SU-DHL-6 (cell line): ENCODE data around the gene APBA2.

Experiments
- H2AFZ ChIP-seq: fragments of 200-600 bp; sonication (generic); 2 replicates; pipeline ENCODE4 v1.6.1; 2014; ENCODE audit warnings: low read depth, mild to moderate bottlenecking, moderate library complexity, mixed read lengths, antibody characterized with exemption, low read length; ENCODE audit not compliant: severe bottlenecking
- H3F3A ChIP-seq: fragments of 200-600 bp; shearing (Covaris generic); 2 replicates; pipeline ENCODE4 v1.6.0; 2016; ENCODE audit warnings: antibody characterized with exemption, mild to moderate bottlenecking; ENCODE audit not compliant: insufficient read depth
- H3K27ac ChIP-seq: fragments of 200-600 bp; sonication (generic); 2 replicates; pipeline ENCODE4 v1.5.1; 2016; ENCODE audit warnings: low read depth, mild to moderate bottlenecking, low read length, moderate library complexity, mixed read lengths
- H3K27me3 ChIP-seq: fragments of 200-600 bp; sonication (generic), shearing (Covaris generic); 2 replicates; pipeline ENCODE4 v1.6.0; 2014; ENCODE audit warnings: mild to moderate bottlenecking, low read length
- H3K36me3 ChIP-seq: fragments of 200-600 bp; sonication (generic); 2 replicates; pipeline ENCODE4 v1.6.1; 2014; ENCODE audit warnings: mild to moderate bottlenecking, low read length, mixed read lengths
- H3K4me2 ChIP-seq: fragments of 300-600, 200-600 bp; shearing (Covaris generic), sonication (generic); 2 replicates; pipeline ENCODE4 v1.6.0; 2014; ENCODE audit warnings: low read length, low read depth, mild to moderate bottlenecking; ENCODE audit not compliant: poor library complexity, severe bottlenecking
- H3K4me3 ChIP-seq: fragments of 200-600 bp; sonication (generic); 2 replicates; pipeline ENCODE4 v1.5.1; 2014; ENCODE audit warnings: antibody characterized with exemption, low read length, mild to moderate bottlenecking, mixed read lengths; ENCODE audit not compliant: insufficient read depth, poor library complexity, severe bottlenecking
- H3K79me2 ChIP-seq: fragments of 200-600 bp; sonication (generic); 2 replicates; pipeline ENCODE4 v1.6.1; 2014; ENCODE audit warnings: mild to moderate bottlenecking, low read length, moderate library complexity; ENCODE audit not compliant: insufficient read depth
- H3K9ac ChIP-seq: fragments of 200-600 bp; sonication (generic); 2 replicates; pipeline ENCODE4 v1.7.0; 2014; ENCODE audit warnings: mild to moderate bottlenecking, low read length
- H3K9me2 ChIP-seq: fragments of 200-600 bp; sonication (generic); replicated peaks from 2 replicates; pipeline ENCODE4 v1.6.1; 2014; ENCODE audit warnings: low read length; ENCODE audit not compliant: insufficient read depth
- H3K9me3 ChIP-seq: fragments of 200-600 bp; sonication (generic); 2 replicates; pipeline ENCODE4 v1.6.1; 2014; ENCODE audit warnings: low read length, mixed read lengths; ENCODE audit not compliant: insufficient read depth
- H4K20me1 ChIP-seq: fragments of 200-600 bp; sonication (generic); 2 replicates; pipeline ENCODE4 v1.6.1; 2014; ENCODE audit warnings: low read depth, mild to moderate bottlenecking, antibody characterized with exemption, low read length, moderate library complexity, mixed read lengths
- CTCF ChIP-seq: fragments of 200-600 bp; sonication (generic); IDR thresholded peaks from one replicate; pipeline ENCODE4 v1.5.1; 2017; ENCODE audit warnings: antibody characterized with exemption, mild to moderate bottlenecking, low read length, moderate library complexity; ENCODE audit not compliant: insufficient read depth, poor library complexity, severe bottlenecking
- EZH2phosphoT487 ChIP-seq: fragments of 200-600 bp; sonication (generic), shearing (Covaris generic); conservative IDR thresholded peaks from 2 replicates; pipeline ENCODE4 v1.6.1; 2018; ENCODE audit warnings: mild to moderate bottlenecking, antibody characterized with exemption, low read length, moderate library complexity, mixed read lengths

Gene APBA2

GRCh38 chr15:28887339-28888174, 1.8 kb downstream of the APBA2 start:
- no peak overlapping the region for H3K27ac ChIP-seq
- no peak overlapping the region for H3K4me3 ChIP-seq
- no peaks in the 10 kb centered on the region for H3K36me3 ChIP-seq
- H4K20me1 ChIP-seq, result no peaks in the 10 kb centered on the region
- no peaks in the 10 kb centered on the region for H3F3A ChIP-seq
- no peaks in the 10 kb centered on the region for H3K9me2 ChIP-seq
- TF ChIP-seq CTCF (no peak), EZH2phosphoT487 (no peak)
- no peaks in the 10 kb centered on the region for H3K27me3 ChIP-seq
- H3K9ac ChIP-seq, result no peak overlapping the region
- no peak overlapping the region for H2AFZ ChIP-seq
- no peak overlapping the region for H3K4me2 ChIP-seq
- no peaks in the 10 kb centered on the region for H3K9me3 ChIP-seq
- H3K79me2 ChIP-seq, result no peaks in the 10 kb centered on the region

GRCh38 chr15:28888302-28888894, 2.6 kb downstream of the APBA2 start:
- H2AFZ ChIP-seq, result no peak overlapping the region
- no peaks in the 10 kb centered on the region for H3K36me3 ChIP-seq
- H3K9me3 ChIP-seq, result no peaks in the 10 kb centered on the region
- H3F3A ChIP-seq, result no peaks in the 10 kb centered on the region
- no peaks in the 10 kb centered on the region for H3K79me2 ChIP-seq
- no peaks in the 10 kb centered on the region for H3K9me2 ChIP-seq
- TF ChIP-seq CTCF (no peak), EZH2phosphoT487 (no peak)
- H3K4me3 ChIP-seq, result no peak overlapping the region
- no peaks in the 10 kb centered on the region for H4K20me1 ChIP-seq
- H3K9ac ChIP-seq, result no peak overlapping the region
- H3K4me2 ChIP-seq, result no peak overlapping the region
- H3K27me3 ChIP-seq, result no peaks in the 10 kb centered on the region
- H3K27ac ChIP-seq, result no peak overlapping the region

- Histone ChIP-seq H3K36me3 (no peaks in the 10 kb centered on the region), H3K4me2 (no peak overlapping the region), H3K9me2 (no peaks in the 10 kb centered on the region), H3K4me3 (no peak overlapping the region), H3K79me2 (no peaks in the 10 kb centered on the region), H4K20me1 (no peaks in the 10 kb centered on the region), H3K27me3 (no peaks in the 10 kb centered on the region), H3K9ac (no peak overlapping the region), H3K27ac (no peak overlapping the region), H3F3A (no peaks in the 10 kb centered on the region), H3K9me3 (no peaks in the 10 kb centered on the region), H2AFZ (no peak overlapping the region)
- TF ChIP-seq EZH2phosphoT487 (no peak), CTCF (no peak)
Measured at GRCh38 chr15:28888900-28889299, 3.1 kb downstream of the APBA2 start.
